HG02938 (cell line): ENCODE results near the gene CACNA1E.

ENCODE experiments used
- ATAC-seq: cut with Tn5 transposase; IDR thresholded peaks from one replicate; pipeline ENCODE4 v1.9.1; 2021; ENCODE audit warnings: mild to moderate bottlenecking, moderate library complexity; ENCODE audit not compliant: unreplicated experiment

Gene CACNA1E

DNA sequence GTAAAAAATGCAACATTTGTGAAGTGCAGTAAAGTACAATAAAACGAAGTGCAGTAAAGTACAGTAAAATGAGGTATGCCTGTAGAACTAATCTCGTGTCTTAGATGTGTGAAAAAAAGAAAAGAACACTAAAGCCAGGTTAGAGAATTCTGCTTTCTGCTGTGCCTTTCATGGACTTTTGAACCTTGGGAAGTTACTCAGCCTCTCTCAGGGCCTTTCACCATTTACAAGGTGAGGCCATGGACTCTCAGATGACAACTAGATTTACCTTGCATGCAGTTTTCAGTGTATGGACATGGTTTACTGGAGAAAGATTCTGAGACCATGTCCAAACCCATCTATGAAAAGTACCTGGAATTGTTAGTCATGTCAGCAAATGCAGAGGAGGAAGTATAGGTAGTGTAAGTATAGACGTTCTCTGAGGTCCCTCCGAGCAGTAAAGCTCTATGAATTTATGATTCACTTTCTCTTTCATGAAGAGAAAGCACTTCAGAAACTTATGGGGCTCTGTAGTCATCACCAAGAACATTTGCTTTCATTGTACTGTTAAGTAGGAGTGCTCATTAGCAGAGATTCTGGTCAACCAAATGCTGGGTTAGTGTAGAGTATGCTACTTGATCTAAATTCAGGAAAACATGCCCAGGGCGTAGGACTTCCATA, 143.1 kb downstream of the CACNA1E start:
- ATAC-seq = no peak

DNA sequence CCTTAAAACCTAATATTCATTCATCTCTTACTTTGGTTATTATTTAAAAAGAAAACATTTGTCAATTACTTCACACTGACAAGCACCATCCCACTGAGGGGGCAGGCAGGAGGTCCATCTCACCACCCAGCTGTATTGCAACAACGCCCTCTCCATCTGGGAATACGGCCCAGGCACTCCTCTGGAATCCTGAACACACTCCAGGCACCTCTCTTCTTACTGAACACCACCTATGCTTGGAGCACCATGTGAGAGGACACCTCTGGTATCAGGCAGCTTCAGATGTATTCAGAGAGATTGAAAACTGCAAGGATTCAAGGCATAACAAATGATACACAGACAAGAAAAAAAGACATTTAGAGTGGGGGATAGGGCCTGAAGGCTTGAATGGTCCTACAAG, 147.1 kb downstream of the CACNA1E start:
- no peak for ATAC-seq

DNA sequence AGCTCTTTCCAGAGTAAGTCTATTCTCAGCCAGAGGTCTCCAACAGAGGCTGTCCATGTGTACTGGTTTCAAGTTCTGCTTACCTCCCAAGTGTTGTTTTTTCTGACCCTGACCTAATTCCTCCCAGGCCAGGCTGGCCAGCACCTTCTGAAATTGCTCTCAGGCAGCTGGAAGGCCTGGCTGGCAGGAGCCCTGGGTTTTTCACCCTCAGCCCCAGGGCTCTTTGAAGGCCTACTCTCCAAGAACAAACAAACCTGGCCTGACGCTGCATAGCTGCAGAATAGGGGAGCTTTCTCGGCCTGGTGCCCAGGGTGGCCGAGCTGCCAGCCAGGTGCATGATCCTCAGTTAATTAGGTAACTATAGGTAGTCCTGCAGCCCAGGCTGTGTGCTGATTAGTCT, 147.5 kb downstream of the CACNA1E start:
- no peak for ATAC-seq

DNA sequence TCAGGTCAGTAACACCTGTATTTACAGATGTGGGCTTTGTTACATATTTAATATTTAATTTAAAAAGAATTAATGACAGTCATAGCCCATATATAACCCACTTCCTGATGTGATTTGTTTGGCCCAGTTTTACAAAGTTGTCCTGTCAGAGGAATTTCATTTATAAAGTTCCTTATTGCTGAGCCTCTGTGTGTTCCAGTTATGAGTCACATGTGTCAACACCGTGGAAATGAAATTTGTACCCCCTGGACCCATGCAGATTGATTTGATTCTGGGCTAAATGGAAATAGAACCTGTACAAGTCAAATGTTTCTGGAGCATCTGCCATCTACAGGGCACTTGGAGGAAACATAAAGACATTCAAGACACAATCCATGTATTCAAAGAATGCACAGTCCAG, 149.2 kb downstream of the CACNA1E start:
- ATAC-seq = no peak

DNA sequence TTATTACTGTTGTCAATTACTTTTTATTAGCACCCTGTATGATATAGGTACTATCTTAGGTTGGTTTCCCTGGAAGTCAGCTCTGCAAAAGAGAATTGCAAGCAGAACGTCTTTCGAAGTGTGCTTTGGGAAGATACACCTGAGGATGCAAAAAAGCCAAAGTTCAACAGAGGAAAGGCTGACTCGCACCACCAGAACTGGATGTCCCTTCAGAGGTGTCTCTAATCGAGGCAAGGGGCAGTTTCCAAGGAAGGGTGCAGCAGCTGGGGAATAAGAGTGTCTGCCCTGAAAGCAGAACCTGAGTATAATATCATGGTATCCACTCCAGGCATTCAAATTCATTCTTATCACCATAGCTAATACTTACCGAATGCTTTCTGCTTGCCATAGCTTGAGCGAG, 149.6 kb downstream of the CACNA1E start:
- no peak for ATAC-seq

DNA sequence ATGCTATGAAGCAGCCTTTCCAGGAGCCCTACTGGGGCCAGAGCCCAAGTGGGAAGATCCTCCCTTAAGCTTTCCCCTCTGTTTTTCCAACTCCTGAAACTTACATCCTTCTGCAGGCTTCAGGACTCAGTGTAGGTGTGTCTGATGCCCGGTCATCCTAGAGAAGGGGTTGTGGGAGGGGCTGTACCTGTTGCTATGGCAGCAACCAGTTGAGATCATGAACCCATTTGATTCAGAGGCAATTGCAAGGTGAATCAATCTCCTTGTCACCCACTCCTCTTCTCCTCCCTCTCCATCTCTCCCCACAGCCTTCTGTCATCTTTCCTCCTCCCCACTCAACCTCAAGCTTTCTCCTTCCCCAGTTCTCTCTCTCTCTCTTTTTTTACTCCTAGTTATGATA, 151.8 kb downstream of the CACNA1E start:
- ATAC-seq = no peak

DNA sequence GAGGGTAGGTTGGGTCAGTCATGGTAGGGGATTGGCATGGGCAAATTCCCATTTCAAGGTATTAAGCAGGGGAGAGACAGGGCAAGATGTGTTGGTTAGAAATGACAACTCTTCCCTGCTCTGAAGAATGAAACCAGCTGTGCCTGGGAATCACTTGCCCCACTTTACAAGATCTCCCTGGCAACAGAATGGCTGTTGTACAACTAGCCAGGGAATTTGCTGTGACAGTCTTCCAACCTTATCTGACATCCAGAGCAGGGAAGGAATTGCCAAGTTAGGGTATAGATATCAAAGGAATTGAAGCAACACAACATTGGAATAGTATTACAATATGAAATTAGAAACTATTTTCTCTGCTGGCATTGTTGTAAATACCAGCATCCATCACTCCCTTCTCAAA, 154.7 kb downstream of the CACNA1E start:
- no peak for ATAC-seq

DNA sequence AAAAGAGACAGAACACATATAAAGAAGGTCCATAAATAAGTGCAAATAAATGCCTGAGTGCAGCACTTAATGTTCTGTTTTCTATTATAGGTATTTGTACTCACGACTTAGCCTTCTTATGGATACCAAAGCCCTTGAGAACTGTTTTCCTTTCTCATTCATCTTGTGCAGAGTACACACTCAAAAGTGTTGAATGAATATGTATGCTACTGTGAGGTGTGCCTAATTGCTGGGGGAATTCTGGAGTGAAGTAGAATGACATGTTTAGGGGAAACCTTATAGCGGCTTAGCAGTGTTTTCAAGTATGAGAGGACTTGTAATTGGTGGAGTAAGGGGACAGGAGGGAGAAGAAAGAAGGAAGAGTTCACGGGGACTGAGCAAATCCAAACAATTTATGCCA, 157.6 kb downstream of the CACNA1E start:
- no peak for ATAC-seq

DNA sequence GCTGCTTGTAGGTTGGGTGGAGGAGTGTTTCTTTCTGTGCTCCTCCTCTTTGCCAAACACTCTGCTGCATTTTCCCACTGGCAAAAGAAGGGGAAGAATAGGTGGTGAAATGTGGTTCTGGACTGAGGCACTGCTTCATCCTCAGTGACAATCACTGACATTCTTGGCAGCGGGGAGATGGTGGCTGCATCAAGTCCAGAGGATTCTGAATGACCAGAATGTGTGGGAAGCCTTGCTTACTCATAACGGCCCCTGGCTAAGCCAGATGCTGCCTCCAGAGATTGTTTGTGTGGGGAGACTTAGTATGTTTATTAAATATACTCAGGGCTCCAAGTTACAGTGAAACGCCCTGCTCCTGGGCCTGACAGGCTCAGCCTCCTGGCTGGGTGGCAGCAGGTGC, 160.3 kb downstream of the CACNA1E start:
- ATAC-seq = no peak

DNA sequence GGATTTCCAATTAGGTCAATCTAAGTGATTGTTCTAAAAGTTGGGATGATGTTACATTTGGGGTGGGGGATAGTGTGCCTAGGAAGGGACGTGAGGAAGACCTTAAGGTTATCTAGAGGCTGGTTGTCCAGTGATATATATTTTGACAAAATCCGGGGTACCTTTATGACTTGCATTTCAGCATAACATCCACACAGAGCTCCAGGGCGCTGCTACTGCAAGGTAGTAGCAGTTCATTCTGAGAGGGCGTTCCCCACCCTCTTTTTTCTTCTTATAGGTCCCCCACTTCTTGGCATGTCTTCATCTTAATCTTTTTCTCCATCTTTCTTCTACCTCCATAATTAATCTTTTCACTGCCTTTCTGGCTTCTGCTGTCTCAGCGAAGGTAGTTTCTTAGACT, 161.9 kb downstream of the CACNA1E start:
- no peak for ATAC-seq

DNA sequence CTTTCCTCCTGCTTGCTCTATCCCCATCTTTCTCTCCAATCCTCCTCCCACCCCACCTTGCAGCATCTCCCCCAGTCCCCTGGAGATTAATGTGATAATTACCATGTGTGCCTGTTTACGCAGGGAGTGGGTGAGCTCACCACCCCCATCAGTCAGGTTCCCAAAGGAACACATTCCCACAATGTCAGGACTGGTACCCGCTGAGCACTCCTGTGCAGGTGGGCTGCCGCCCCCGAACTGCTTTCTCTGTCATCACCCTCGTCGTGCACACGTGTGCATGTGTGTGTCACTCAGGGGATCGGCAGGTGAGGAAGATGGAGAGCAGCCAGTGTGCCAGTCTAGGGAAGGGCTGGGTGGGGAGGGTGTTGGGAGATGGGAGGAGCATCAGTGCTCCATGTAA, 163.4 kb downstream of the CACNA1E start:
- ATAC-seq = no peak

DNA sequence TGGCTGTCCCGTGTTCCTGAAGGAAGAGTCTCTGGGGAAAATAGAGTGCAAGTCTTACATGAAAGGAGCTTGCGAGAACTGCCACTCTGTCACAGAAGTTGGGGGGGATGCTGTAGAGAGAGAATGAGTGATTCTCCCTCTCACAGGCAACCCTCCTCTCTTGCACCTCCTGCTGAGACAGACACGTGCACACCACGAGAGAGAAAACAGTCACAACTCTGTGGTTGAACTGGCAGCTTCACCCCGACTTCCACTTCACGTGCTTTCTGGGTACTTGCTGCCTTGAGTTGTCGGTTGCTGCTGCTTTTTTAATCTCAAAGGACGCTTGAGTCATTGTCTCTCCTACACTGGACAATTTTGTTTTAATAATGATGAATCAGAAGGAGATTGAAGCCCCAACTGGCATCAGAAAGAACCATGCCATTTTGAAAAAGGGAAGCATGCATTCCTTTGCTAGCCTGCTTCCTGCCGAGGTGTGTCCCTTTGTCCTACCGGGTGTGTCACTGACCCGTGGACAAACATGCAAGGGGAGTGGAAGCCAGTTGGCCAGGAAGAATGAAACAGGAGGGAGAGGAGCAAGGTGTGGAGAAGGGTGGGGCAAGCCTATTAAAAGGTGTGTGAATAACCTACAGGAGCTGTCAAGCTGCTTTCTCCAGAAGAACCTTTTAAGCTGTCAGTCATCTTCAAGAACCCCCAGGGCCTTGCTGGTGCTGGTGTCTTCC, 164.2 kb downstream of the CACNA1E start:
- no peak for ATAC-seq

DNA sequence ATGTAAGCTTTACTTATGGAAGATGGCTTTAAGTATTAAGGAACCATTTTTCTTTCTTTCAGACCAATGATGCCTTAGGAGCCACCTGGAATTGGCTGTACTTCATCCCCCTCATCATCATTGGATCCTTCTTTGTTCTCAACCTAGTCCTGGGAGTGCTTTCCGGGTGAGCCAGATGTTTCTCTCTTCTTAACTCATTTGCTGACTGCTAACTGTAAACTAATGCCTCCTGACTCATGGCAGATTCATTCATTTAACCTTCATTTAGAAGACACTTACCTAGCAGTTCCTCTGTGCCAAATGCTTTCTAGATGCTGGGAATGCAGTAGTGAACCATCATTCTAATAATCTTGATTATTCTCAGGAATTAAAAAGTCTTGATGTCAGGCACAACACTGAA, 168.0 kb downstream of the CACNA1E start:
- ATAC-seq = no peak

DNA sequence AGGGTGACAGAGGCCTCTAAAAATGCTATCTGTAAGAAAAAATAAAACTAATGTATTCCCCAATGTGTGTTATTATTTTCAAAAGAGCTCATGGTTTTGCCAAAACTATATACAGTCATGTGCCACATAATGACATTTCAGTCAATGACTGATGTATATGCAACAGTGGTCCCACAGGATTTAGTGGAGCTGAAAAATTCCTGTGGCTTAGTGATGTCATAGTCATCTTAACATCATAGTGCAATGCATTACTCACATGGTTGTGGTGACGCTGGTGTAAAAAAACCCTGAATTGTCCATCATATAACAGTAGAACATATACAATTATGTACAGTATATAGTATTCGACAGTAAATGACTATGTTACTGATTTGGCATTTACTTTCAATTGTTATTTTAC, 172.4 kb downstream of the CACNA1E start:
- ATAC-seq = no peak

DNA sequence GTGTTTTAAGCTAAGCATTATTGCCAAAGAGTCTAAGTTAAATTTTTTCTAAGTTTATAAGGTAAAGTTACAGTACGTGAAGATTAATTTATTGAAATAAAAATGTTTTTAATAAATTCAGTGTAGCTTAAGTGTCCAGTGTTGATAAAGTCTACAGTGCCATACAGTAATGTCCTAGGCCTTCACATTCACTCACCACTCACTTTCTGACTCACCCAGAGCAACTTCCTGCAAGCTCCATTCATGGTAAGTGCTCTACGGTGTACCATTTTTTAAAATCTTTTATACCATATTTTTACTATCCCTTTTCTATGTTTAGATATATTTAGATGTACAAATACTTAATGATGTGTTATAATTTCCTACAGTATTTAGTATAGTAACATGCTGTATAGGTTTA, 173.2 kb downstream of the CACNA1E start:
- ATAC-seq = no peak

DNA sequence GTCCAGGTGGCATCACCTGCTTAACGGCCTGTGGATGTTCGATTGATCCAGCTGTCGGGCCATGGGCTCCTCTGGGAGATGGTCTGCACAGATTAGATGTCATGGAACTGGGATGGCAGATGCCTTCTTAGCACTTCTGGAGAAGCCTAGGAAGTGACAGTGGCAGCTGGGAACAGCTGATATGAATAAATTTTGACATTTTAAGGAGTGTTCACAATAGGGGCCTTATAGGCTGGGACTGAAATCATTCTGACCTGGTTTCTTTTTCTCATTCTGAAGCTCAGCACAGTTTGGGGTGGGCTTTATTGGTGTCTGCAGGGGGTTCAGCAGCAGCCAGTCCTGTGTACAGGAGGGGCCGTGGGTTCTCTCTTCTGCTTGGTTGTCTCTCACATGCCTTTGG, 175.3 kb downstream of the CACNA1E start:
- ATAC-seq = no peak

DNA sequence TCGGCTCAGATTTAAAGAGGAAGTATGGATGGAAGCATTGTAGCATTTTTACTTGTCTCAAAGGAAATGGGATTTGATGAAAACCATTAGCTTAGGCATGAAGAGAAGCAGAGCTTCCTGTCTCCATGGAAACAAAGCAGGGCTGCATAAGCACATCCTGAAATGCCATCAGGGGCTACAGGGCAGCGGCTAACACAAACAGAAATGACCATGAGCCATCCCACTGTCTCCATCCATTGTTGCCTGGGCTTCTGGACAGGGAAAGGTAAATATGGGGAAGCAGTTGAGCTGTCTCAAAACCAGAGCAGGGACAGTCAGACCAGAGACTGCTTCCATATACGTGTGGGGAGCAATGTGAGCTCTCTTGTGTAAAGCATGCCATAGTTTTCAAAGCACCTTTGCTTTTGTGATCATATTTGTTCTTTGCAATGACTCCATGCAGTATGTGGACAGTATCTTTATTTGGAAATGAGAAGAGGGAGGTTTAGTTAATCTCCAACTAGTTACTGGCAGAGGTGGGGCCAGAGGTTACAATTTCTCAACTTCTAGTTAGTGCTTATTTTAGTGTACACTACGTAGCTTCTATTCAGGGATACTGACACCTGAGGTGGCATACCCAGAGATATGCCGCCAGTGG, 176.1 kb downstream of the CACNA1E start:
- no peak for ATAC-seq

DNA sequence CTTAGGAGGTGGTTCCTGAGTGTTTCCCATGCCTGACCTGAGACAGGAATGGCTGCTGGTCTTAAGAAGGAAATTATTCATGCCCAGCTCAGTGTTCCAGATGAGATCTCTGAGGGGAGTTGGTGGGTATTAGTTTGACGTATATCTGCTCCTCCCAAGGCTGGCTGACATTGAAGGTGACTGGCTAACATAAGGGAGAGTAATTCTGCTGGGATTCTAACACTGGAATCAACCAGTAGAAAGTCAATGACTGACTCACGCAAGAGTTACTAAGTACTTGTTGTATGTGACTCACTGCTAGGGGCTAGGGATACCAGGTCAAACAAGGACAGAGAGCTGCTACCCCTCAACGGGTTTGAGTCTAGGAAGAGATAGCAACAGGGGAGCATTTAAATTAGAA, 177.3 kb downstream of the CACNA1E start:
- no peak for ATAC-seq

DNA sequence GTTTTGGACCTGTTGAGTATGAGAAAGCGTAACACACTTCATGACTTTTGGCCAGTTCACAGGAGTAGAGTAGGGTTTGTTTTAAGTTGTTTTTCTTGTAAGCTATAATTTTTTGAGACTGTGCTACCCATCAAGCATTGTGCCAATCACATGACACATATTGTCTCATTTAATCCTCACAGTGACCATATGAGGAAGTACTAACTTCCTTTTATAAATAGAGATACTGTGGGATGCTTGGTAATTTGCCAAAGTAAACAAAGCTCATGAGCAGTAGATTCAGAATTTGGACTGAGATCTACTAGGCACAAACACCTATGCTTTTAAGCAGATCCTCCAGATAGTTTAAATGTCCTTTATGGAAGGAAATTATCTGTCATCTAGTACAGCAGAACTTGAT, 178.3 kb downstream of the CACNA1E start:
- ATAC-seq = no peak

DNA sequence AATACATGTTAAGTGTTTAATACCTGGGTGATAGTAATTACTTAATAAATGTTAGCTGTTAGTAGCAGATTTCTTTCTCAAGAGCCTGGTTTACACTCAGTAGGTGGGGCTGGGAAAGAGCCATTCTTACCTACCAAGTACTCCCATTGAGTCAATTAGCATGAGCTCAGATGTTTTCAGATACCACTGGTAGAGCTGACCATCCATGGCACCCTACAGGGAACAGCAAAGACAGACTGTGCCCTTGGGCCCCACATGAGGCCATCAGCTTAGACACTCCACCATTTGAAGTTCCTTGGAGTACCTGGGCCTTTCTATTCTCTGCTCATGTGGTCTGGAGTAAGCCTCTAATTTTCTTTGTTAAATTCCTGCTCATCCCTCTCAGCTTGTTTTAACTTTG, 179.3 kb downstream of the CACNA1E start:
- ATAC-seq = no peak

DNA sequence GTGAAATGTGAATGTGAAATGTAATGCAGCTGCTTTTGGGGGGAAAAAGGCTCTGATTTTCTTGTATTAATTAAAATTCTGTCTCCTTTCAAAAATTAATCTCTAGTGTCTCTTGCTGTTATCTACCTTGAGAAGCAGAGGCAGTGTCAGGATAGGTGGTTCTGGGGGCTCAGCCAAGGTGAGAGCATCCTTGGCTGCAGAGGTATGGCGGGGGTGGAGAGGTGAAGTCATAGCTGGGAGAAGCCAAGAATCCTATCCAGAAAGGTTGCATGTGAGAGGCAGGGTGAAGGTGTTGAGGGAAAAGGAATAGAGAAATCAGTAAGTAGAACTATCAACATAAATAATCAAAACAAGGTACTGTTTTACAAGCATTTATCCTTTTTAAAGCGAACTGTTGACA, 181.2 kb downstream of the CACNA1E start:
- no peak for ATAC-seq

DNA sequence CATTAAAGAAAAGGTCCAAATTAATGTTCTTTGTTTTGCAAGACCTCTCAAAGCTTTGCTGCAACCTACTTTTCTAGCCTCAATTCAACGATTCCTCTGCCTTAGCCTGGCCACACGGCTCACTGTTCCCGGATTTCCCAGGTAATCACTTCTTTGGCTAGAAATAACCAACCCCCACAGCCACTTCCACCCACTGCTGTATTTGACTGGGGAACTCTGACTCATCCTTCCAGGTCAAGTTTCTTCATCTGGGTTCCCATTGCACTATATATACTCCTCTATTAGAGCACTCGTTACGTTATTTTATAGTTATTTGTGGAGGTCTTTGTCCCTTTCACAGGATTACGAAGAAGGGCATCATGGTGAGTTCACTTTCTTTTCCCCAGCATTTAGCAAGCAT, 185.9 kb downstream of the CACNA1E start:
- ATAC-seq = no peak
